HG03039 (cell line): ENCODE measurements around the gene OR10A2.
"Not testable (repeated sequence)": the region's sequence is repeated elsewhere in the genome, so short reads cannot be mapped to it uniquely, and the experiment has no call there.

Source experiments
- ATAC-seq: cut with Tn5 transposase; IDR thresholded peaks from one replicate; pipeline ENCODE4 v1.9.1; 2021; ENCODE audit warnings: mild to moderate bottlenecking, moderate library complexity; ENCODE audit not compliant: unreplicated experiment

The OR10A2 gene

DNA sequence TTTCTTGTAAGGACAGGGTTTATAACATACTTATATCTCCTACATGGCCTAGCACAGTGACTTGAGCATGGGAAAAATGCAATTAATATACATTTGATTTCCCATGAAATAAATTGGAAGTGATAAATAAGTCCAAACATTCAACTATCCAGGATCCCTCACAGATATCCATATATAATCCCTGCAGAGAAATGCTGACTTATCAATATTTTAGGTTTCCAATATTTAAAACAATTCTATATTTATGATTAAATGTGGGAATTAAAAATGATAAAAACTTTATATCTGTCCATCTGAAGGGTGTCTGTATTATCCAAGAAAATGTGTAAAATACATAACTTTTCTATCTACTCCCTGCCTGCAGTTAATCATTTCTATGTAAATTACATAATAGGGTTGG lies 19.9 kb downstream of the OR10A2 start:
- no peak for ATAC-seq

DNA sequence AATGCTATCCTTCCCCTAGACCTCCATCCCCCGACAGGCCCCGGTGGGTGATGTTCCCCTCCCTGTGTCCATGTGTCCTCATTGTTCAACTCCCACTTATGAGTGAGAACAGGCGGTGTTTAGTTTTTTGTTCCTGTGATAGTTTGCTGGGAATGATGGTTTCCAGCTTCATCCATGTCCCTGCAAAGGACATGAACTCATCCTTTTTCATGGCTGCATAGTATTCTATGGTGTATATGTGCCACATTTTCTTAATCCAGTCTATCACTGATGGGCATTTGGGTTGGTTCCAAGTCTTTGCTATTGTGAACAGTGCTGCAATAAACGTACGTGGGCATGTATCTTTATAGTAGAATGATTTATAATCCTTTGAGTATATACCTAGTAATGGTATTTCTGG lies 24.9 kb downstream of the OR10A2 start:
- ATAC-seq, result not testable (repeated sequence)

DNA sequence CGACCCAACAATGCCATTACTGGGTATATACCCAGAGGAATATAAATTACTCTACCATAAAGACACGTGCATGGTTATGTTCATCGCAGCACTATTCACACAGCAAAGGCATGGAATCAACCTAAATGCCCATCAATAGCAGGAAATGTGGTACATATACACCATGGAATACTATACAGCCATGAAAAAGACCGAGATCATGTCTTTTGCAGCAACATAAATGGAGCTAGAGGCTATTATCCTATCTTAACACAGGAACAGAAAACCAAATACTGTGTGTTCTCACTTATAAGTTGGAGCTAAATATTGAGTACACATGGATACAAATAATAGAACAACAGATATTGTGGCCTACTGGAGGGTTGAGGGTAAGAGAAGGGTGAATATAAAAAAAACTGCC lies 26.0 kb downstream of the OR10A2 start:
- ATAC-seq, result no peak

DNA sequence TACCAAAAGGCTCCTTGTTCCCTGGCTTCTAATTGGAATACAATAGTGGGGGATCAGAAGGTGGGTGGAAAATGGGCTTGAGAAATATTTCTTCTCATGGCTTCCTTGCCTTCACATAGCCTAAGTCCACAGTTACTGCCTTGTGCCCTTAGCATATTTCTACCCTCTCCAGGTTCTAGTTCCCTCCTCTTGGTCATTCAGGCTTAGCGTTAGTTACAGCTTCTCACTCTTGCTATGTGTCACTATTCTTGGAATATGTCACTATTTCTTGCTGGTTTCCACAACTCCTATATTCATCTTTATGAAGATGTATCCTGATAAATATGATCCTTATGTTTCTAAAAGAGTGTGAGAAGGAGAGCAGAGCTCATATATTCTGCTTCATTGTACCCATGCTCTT lies 27.0 kb downstream of the OR10A2 start:
- ATAC-seq, result no peak

DNA sequence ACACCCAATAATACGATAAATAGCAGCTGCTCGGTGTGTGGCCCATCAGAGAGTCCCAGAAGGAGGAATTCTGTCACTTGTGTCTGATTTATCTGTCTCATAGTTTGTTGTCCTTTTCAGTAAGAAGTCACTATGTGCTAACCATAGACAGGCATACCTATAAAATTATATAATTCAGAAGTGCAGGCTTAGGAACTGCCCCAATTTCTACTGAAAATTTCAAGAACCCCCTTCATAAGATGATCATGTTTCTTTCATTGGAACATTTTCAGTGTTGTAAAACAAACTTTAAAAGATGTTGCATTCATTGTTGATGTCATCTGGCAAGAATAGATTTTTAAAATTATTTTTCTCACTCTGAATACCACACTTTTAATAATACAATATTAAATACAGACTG lies 29.5 kb downstream of the OR10A2 start, which contains the start of gene OR2D2:
OR2D2 (minus strand) TSS at position 101 of the 400 bp plus-strand sequence; CDS start at position 101, 0 bp downstream.
- no peak for ATAC-seq

DNA sequence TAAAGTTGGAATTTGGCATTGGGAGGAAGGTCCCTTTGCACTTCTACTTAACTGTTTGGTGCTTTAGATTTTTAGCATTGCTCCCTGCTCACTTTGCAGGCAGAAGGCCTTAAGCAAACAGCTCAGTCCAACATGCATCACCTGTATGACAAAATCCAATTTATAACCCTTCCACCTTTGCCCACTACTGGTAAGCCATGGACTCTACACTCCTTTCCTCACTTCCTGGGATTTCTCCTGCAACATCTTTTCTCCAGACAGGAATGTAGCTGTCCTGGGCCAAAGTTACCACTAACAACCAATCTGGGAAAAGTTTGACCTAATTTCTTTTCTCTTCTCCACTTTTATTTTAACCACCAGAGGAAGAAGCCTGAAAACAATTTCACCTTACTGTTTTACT lies 31.2 kb downstream of the OR10A2 start:
- no peak for ATAC-seq

DNA sequence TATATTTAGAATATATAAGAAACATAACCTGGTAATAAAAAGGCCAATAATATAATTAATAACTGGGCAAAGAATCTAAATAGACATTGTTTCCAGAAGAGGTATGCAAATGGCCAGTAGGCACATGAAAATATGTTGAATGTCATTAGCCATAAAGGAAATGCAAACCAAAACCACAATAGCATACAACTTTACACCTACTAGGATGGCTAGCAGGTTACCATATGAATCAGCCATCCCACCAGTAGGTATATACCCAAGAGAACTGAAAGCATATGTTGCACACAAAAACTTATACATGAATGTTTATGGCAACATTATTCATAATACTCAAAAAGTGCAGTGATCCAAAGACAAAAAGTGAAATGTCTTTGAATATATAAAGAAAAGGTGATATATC lies 32.2 kb downstream of the OR10A2 start:
- peak; percentile 96 for ATAC-seq

DNA sequence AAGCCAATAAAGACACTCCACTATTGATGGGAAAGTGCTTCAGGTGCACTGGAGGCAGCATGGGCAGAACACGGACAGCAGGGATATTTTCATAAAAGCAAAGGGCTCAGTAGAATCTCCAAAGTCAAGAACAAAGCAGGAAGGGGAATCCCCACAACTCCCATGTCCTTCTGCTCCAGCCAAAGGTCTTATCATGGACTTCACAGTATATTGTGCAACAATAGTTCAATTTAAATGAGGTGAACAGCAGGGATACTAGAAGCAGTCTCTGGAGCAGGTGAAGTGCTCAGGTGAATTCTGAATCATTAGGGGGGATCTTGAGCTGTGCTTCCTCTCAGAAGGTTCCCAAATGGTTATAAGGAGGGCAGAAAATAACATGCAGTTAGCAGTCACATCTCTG lies 36.1 kb downstream of the OR10A2 start:
- ATAC-seq, result no peak

DNA sequence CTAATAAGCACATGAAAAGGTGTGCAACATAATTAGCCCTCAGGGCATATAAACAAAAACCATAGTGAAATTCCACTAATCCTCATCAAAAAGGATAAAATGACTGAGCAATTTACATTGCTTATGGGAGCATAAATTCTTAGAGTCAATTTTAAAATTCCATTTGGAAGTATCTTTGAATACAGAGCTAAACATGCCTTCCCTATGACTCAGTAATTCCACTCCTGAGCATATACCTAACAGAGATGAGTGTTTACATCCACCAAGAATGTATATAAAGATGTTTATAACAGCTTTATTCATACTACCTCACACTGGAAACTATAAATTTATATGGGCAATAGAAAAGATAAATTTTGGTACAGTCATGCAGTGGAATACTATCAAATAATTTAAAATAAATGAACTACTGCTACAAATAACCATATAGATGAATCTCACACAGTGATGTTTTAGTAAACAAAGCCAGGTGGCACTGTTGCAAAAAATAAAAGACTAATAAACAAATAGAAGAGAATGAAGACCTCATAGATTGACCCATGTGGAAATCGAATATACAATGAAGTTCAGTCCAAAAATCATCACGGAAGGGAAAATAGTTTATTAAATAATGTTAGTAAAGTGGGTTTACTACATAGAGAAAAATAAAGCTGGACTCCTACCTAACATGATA lies 37.6 kb downstream of the OR10A2 start:
- no peak for ATAC-seq

DNA sequence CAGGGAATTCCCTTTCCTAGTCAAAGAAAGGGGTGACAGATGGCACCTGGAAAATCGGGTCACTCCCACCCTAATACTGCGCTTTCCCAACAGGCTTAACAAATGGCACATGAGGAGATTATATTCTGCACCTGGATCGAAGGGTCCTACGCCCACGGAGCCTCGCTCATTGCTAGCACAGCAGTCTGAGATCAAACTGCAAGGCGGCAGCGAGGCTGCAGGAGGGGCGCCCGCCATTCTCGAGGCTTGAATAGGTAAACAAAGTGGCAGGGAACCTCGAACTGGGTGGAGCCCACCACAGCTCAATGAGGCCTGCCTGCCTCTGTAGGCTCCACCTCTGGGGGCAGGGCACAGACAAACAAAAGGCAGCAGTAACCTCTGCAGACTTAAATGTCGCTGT lies 41.9 kb downstream of the OR10A2 start:
- ATAC-seq, result not testable (repeated sequence)

DNA sequence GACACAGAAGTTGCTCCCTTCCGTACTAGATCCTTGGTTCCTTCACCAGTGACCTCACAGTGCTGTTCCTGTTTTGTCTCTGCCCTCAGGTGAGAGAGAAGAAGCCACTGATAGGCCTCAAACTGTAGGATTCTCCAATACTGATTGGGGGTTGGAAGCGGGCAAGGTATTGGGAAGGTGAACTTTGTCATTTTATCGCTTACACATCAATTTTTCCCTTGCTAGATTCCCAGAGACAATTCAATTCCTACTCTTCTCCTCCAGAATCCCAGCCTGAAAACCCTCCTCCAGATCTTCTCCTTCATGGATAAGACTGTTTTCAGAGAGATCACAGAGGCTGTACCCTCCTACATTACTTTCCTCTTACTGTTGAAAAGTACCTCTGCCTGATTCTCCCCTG lies 48.5 kb downstream of the OR10A2 start:
- no peak for ATAC-seq

DNA sequence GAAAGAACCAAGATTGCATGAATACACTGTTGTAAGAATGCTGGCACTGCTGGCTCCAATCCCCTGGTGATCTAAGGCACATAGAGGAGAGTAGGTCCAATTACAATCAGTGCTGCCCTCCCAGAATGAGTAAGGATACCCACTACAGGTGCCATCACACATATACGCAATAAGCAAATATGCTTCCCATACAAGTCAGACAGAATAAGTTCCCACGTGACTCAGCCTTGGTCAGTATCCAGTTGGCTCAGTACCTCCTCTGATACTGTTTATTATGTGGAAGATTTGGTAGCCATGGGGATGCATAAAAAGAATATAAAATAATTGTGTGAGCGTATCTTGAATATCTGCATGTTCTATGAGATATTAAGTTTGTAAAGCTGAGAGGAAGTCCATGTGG lies 49.1 kb downstream of the OR10A2 start:
- ATAC-seq, result no peak

DNA sequence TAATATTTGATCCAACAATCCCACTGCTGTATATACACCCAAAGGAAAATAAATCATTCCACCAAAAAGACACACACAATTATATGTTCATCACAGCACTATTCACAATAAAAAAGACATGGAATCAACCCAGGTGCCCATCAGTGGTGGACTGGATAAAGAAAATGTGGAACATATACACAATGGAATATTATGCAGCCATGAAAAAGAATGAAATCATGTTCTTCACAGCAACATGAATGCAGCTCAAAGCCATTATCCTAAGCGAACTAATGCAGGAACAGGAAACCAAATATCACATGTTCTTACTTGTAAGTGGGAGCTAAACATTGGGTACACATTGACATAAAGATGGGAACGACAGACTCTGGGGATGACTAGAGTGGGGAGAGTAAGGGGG lies 56.8 kb downstream of the OR10A2 start:
- no peak for ATAC-seq

DNA sequence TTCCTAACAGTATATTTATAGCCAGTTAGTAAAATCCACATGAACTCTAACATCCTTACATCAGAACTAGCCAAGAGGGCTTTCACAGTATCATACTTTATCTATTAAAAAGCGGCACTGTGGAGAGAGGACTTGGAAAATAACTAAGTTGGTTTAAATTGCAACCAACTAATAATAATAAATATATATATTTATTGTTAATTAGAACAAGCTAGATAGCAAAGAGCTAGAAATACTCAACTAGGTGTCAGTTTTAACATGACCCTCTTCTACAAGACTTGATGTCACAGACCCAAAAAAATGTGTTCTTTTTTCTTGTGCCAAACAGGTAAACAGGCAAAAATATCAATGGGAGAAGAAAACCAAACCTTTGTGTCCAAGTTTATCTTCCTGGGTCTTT lies 57.8 kb downstream of the OR10A2 start, which contains the start of gene OR2D3:
OR2D3 (plus strand) TSS at position 301 of the 400 bp plus-strand sequence; CDS start at position 301, 0 bp downstream.
- no peak for ATAC-seq
